GM12878 (cell line): Measurements from ENCODE around the gene ZNF766.

Experiments
- CBX5 ChIP-seq: sonication (generic); IDR thresholded peaks from 2 replicates; pipeline ENCODE4 v1.6.1; 2016; ENCODE audit warnings: low read depth, moderate library complexity, mild to moderate bottlenecking, inconsistent platforms
- NFYB ChIP-seq: IDR thresholded peaks from 2 replicates; pipeline ENCODE4 v1.6.1; 2011; ENCODE audit warnings: low read depth, mild to moderate bottlenecking, low read length, improper control_type of control experiment, moderate library complexity; ENCODE audit not compliant: insufficient read depth
- RELA ChIP-seq: fragments of 450-650 bp; IDR thresholded peaks from 2 replicates; pipeline ENCODE4 v1.8.0; 2014; ENCODE audit warnings: borderline replicate concordance; ENCODE audit not compliant: partially characterized antibody
- TF ChIP-seq, protein P1 (sequence below), 3 experiments: IDR thresholded peaks in 2 of 3; conservative IDR thresholded peaks in 1 of 3; 2 replicates each; pipeline ENCODE4 v1.5.1; 2011; ENCODE audit warnings: low read depth in 3 of 3, low read length in 3 of 3, mild to moderate bottlenecking in 3 of 3, control low read depth in 2 of 3, moderate library complexity in 2 of 3, inconsistent platforms in 1 of 3, mixed read lengths in 1 of 3; ENCODE audit not compliant: control insufficient read depth in 2 of 3, insufficient read depth in 1 of 3; ENCODE audit errors: extremely low read depth in 1 of 3

DNA sequence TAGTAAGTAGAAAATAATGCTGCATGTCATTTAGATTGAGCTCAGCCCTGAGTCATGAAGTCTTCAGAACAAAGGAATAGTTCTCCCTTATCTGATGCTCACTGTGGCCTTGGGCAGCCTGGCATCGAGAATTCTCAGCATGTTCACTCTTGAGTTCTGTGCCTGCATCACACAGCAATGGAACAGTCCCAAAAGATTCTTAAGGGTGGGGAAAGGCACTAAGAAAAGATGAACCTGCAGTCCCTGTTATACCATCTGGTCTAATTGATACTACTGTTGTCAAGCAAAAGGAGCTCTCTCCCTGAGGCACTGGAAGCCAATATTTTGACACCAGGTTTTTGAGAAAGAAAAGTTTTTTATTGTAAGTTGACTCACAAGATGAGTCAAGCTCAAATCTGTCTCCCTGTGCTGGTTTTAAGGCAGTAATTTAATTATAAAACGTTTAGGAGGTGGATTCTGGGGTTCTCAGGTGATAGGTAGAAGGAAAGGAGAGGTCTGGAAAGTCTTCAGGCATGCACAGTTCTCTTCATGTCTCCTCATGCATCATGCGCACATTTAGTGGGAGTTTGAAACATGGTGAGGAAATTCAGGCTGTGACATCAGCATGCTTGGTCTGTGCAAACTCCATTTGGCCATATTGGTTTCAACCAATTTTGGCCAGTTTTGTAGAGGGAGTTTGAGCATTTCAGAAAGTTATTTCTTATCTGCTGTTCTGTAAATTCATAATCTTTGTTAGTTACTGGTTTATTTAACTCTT is 38.1 kb upstream of the ZNF766 start:
- TF ChIP-seq, protein P1, sequence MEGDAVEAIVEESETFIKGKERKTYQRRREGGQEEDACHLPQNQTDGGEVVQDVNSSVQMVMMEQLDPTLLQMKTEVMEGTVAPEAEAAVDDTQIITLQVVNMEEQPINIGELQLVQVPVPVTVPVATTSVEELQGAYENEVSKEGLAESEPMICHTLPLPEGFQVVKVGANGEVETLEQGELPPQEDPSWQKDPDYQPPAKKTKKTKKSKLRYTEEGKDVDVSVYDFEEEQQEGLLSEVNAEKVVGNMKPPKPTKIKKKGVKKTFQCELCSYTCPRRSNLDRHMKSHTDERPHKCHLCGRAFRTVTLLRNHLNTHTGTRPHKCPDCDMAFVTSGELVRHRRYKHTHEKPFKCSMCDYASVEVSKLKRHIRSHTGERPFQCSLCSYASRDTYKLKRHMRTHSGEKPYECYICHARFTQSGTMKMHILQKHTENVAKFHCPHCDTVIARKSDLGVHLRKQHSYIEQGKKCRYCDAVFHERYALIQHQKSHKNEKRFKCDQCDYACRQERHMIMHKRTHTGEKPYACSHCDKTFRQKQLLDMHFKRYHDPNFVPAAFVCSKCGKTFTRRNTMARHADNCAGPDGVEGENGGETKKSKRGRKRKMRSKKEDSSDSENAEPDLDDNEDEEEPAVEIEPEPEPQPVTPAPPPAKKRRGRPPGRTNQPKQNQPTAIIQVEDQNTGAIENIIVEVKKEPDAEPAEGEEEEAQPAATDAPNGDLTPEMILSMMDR (IDR thresholded peaks at IDR 0.05 in 2 of 3, conservative IDR thresholded peaks at IDR 0.05 in 1 of 3; ENCODE audit: control insufficient read depth in 2 of 3, extremely low read depth in 1 of 3, insufficient read depth in 1 of 3, low read depth in 3 of 3, low read length in 3 of 3), result no peak
- TF ChIP-seq NFYB (no peak), RELA (no peak), CBX5 (no peak)
